NCI-H524 treated with DMSO at 0.1 percent for 48 hours (cell line): ENCODE measurements around the gene NEDD9.
A peak's percentile ranks its signal among the peaks of the same experiment; 100 is the strongest.

Source experiments
- DNase-seq: peaks from one replicate; lab custom pipeline; 2025; lab: John Stamatoyannopoulos, UW

Gene NEDD9

GRCh38 chr6:11232193-11232769 lies at the start of gene NEDD9:
Gene NEDD9 (minus strand): TSS chr6:11232668. CDS start chr6:11232515, 153 bp downstream.
- DNase-seq = peak; percentile 82

DNA sequence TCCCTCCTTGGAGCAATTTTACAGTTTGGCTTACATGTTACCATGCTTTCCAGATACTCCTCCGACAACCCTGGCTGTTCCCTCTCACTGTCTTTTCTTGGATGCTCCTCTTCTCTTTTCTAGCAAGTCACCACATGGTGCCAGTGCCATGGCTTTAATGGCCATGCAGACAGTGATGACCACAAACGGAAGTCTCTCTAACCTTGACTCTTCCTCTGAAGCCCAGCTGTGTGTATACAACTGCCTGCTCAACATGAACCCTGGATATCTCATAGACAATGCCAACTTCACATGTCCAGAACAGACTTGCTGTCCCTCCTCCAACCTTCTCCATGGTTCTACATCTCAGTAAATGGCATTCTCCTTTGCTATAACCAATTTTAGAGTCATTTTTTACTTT lies 49.8 kb upstream of the NEDD9 start:
- no peak for DNase-seq

- DNase-seq = no peak
Observed at GRCh38 chr6:11280394-11280793, 47.9 kb upstream of the NEDD9 start.

DNA sequence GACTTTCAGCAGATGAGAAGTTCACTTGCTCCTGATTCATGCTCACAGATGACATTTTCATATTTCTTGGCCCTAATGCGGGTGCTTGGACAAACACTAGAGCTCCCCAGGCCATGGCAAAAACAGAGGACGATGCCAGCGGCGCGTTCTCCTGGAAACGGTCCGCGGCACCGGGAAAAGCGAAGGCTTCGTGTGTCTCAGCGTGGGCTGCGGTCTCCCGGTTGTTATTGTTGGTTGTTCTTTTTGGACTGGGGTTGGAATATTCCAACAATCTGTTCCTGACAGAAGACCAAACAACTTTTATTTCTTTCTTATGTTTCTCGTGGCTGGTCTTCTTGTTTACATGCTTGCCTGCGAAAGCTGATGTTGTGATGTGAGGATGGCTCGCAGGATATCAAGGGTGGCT lies 46.8 kb upstream of the NEDD9 start:
- DNase-seq = no peak

DNA sequence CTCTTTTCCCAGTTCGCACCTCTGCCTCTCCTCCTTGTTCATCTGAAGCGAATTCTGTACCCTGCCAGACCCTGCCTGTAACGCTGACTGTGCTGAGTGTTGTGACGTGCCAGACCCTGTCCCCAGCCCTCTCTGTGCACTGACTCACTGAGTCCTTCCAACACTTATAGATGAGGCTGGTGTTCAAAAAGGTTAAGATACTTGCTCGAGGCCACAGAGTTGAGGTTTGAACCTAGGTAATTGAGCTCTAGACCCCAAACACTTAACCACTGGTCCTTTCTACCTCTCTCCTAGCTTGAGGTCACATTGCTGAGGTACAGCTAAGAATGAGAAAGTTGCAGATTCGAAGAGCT lies 45.7 kb upstream of the NEDD9 start:
- no peak for DNase-seq

DNA sequence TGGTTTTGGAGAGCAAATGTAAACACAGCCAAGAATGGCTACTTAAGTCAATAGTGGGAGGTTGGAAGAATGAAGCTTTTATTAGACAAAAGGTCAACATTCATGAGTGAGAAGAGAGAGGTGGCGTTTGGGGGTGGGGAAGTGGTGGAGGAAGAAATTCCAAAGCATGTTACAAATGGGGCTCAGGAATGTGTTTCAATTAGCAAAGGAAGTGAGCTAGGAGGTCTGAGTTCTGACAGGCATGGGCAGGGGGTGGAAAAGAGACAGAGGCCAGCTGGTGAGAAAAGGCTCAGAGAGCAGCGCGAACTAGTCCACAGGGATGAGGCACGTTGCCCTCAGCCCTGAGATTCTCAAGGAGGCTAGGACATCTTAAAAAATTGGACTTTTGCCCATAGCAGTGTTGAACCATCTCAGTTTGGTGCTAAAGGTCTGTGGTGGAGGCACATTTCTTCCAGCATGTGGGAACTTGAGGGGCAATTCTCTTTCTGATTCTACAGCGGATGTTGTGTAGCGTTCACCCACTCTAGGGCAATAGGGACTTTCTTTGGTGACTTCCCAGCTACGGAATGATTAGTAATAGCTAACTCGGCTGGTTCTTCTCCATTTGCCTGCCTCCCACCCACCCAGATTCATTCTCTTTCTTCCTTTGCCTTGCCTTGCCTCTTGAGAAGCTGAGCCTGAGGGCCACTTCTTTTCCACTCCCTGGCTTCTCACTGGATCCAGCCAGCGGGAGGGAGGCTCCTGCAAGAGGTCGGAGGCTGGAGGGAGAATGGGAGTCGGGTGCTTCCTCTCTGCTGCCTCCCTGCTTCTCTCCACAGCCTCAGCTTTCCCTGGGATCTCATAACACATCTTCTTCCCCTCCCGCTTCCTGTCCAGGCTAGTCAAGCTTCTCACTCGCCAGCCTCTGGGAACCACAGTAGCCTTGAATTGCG lies 45.1 kb upstream of the NEDD9 start:
- no peak for DNase-seq

DNA sequence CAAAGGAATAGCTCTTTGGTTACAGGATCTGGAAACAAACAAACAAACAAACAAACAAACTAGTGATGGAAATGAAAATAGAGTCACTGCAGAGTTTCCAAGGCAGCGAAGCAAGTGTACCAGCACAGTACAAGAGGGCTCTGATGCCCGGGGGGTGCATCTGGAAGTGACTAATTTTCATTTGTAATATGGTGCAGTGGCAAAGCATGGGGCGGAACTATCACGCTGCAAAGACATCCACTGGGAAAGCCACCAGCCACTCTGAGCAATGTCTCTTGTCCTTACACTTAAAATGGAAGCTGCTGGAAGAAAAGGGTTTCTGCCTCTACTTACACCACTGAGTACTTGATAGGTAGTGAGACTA lies 44.4 kb upstream of the NEDD9 start:
- DNase-seq = no peak

DNA sequence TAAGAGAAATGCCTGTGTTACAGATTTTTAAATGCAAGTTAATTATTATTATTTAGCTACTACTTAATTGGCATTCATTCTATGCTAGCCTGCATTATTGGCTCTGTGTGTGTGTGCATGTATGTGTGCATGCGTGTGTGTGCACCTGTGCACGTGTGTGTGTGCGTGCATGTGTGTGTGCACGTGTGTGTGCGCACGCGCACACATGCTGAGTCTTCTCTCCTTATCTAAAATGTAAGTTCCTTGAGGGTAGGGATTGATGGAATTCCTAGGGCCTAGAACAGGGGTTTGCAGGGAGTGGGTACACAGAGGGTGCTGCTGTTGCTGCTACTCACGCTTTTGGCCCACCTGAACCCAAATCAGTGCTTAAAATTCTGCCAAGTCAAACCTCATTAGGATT lies 43.8 kb upstream of the NEDD9 start:
- no peak for DNase-seq

- DNase-seq = no peak
Observed at GRCh38 chr6:11275598-11275997, 43.1 kb upstream of the NEDD9 start.

DNA sequence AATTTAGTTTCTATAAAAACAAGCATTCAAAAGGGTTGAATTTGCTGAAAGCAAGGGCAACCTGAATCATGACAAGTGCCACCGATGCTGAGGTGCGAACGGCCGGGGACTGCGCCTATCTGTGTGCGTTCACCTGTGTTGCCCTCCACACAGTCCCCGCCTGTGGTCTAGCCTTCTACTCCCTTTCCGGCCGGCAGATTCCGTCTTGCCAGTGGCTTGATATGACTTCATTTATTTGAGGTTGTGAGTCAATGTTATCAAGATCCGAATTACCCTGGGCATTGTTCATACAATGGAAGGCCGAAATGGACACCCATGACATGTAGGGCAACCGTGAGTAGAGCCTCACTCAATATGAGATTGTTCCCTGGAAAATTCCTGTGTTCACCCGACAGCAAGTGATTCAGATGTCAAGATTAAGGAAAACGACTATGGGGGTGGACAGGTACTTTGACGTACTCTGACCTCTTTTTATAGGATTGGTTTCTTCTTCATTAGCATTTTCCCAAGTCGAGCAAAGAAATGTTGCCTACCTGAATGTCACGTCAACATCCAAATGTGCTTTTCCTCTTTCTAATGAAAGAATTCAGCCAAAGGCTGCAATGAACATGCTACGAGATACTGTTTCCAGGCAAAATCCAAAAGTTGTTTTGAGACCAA lies 41.1 kb upstream of the NEDD9 start:
- DNase-seq = no peak

- DNase-seq = no peak
Observed at GRCh38 chr6:11272491-11273192, 40.2 kb upstream of the NEDD9 start.

DNA sequence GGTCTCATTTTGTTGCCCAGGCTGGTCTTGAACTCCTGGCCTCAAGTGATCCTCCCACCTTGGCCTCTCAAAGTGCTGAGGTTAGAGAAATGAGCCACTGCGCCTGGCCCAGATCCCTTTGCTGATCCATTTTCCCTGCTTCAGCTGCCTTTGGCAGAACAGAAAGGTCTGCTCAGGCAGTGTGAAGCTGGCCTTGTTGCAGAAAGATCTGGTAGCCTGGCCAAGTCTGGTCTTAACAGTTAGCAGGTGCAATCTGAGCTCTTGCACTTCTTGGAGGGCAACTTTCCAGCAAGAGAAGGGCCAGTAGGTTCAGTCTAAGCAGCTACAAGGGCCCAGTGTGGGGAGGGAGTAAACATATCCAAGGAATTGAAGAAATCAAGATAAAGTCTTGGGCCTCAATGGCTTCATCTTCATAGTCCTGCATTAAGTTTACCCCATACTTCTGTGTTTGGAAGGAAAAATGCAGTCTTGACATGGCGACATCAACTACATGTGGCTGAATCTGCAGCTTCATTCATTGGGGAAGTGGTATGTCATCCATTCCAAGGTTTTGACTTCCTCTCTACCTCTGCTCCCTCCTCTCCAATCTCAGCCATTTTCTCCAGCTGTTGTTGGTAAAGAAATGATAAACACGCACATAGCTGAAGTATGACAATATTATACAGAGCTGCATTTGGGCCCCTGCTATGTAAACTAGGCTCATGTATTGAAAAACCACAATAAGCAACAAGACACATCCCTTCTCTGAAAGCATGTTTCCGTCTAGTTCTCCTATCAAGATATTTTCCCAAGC lies 39.0 kb upstream of the NEDD9 start:
- DNase-seq = no peak

DNA sequence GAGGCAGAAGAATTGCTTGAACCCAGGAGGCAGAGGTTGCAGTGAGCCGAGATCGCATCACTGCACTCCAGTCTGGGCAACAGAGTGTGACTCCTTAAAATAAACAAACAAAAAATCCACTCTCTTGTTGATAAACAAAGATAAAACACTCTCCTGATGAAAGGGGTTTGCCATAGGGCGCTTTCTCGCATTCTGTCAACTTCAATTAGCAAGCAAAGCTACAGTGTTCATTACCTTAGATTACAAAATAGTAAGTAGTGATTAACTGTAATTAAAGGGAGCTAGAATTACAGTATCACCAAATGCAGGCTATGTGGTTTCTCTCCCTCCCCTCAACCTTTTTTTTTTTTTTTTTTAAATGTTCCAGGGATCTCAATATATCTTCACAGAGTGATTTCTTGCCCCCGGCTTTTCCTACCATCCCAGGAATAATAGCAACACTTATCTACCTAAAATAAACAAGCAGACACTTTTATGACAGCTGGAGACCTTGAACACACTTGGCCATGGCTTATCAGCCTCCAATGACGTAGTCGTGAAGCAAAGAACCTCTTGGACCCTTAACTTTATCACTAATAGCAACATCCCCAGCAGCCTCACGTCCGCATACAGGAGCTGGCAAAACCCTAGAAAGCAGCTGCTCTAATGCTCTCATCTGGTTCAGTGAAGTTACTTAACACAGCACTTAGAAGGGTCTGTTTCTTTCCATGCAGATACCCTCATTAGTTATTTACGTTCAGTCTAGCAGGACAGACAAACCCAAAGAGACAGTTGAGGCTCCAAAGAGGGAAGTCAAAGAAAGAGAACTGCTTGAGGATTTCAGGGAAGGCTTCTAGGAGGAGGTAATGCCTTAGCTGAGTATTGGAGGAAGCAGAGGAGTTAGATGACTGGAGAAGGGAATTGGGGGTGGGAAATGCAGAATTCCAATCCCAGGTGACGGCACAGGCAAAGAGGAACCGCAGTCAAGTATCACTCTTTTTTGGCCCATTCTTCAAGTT lies 37.9 kb upstream of the NEDD9 start:
- DNase-seq = no peak

DNA sequence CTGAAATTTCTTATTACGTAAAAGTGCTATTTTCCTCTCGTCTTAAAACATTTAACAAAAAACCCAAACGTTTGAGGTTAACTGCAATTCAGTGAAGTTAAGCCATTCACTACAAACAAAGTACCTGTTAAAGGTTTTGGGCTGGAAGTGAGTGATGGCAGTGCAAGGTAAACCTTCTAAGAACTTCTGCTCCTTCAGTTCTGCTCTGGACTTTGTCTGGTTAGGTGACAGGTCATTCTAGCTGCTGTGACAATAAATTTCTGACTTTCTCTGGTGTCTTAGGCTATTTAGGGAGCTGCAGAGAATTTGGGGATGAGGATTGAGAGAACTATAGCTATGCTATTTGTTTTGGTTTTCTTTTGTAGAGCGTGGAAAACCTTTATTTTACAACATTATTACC lies 36.5 kb upstream of the NEDD9 start:
- DNase-seq = no peak

- DNase-seq = no peak
Observed at GRCh38 chr6:11266926-11267325, 34.5 kb upstream of the NEDD9 start.

GRCh38 chr6:11265932-11266331 lies 33.5 kb upstream of the NEDD9 start:
- DNase-seq = no peak

GRCh38 chr6:11264100-11264499 lies 31.6 kb upstream of the NEDD9 start:
- no peak for DNase-seq

DNA sequence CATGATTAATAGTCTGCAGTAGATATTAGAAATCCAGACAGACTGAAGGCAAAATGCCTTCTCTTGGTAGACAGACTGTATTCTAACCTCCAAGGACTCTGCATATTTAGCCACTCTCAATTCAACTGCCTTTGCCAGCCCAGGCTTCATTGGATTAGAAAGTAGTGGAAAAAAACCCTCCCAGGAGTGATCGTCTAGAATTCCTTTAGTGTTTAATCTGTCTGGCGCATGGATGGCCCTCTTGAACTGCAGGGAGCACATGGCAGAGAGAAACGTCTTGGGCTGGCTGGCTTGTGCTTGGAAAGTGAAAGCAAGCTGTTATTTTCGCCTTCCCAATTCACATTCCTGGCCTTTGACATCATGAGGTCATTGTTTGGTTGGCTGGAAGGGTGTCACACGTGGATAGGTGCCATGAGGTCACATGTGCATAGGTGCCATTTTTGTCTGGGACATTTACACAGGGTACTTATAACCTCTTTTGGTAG lies 30.9 kb upstream of the NEDD9 start:
- DNase-seq = no peak

DNA sequence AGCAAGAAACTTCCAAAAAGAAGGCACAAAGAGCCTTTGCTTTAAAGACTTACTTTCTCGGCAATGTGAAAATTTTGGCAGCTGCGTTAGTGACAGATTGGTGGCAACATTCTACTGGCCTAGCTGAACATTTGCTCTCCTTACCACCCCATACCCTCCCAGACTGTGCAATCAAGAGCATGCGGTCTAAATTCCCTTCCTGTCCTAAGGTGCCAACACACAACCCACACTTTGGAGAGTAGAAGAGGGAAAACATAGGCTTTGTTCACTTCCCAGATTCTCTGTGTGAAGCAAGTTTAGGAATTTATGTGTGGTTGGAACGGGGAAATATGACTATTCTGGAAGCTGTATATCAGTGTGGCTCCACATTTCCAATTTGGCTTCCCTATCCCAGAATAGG lies 29.8 kb upstream of the NEDD9 start:
- no peak for DNase-seq

GRCh38 chr6:11260249-11261038 lies 28.0 kb upstream of the NEDD9 start:
- no peak for DNase-seq
